ENCODE measurements around the gene ATF7.
"Not testable (repeated sequence)": the region's sequence is repeated elsewhere in the genome, so short reads cannot be mapped to it uniquely, and the experiment has no call there.

The ATF7 gene

GRCh38 chr12:53481939-53482586 is 144.1 kb downstream of the ATF7 start:
- no peak for DNase-seq (ENCODE audit: low read depth)

GRCh38 chr12:53481458-53481857 is 144.7 kb downstream of the ATF7 start:
- DNase-seq (ENCODE audit: low read depth) = not testable (repeated sequence)

GRCh38 chr12:53480491-53481442 is 145.4 kb downstream of the ATF7 start:
- DNase-seq (ENCODE audit: low read depth) = no peak

- DNase-seq (ENCODE audit: low read depth) = no peak
Observed at GRCh38 chr12:53479331-53479730, 146.9 kb downstream of the ATF7 start.

GRCh38 chr12:53478865-53479264 is 147.3 kb downstream of the ATF7 start:
- DNase-seq (ENCODE audit: low read depth) = no peak

- DNase-seq (ENCODE audit: low read depth) = no peak
Observed at GRCh38 chr12:53476769-53477209, 149.4 kb downstream of the ATF7 start.

- no peak for DNase-seq (ENCODE audit: low read depth)
Observed at GRCh38 chr12:53474819-53475218, 151.4 kb downstream of the ATF7 start.

- DNase-seq (ENCODE audit: low read depth) = no peak
Observed at GRCh38 chr12:53474077-53474476, 152.1 kb downstream of the ATF7 start.

GRCh38 chr12:53472056-53472582 is 154.1 kb downstream of the ATF7 start:
- no peak for DNase-seq (ENCODE audit: low read depth)

GRCh38 chr12:53468282-53468681 is 157.9 kb downstream of the ATF7 start:
- DNase-seq (ENCODE audit: low read depth) = no peak

GRCh38 chr12:53467880-53468279 is 158.3 kb downstream of the ATF7 start:
- no peak for DNase-seq (ENCODE audit: low read depth)

GRCh38 chr12:53467082-53467481 is 159.1 kb downstream of the ATF7 start:
- DNase-seq (ENCODE audit: low read depth) = no peak

- DNase-seq (ENCODE audit: low read depth) = no peak
Observed at GRCh38 chr12:53466640-53467039, 159.5 kb downstream of the ATF7 start.

- DNase-seq (ENCODE audit: low read depth) = no peak
Observed at GRCh38 chr12:53465679-53466078, 160.5 kb downstream of the ATF7 start.

GRCh38 chr12:53464685-53465418 is 161.3 kb downstream of the ATF7 start:
- no peak for DNase-seq (ENCODE audit: low read depth)

- DNase-seq (ENCODE audit: low read depth) = no peak
Observed at GRCh38 chr12:53463802-53464560, 162.2 kb downstream of the ATF7 start.

- no peak for DNase-seq (ENCODE audit: low read depth)
Observed at GRCh38 chr12:53462935-53463334, 163.2 kb downstream of the ATF7 start.

- DNase-seq (ENCODE audit: low read depth) = no peak
Observed at GRCh38 chr12:53461591-53461990, 164.6 kb downstream of the ATF7 start.

GRCh38 chr12:53461059-53461458 is 165.1 kb downstream of the ATF7 start:
- DNase-seq (ENCODE audit: low read depth) = no peak

GRCh38 chr12:53459097-53459496 is 167.1 kb downstream of the ATF7 start:
- DNase-seq (ENCODE audit: low read depth) = no peak
